Activated T-helper 2 cell treated with anti-CD3 and anti-CD28 coated beads, Interferon-gamma antibody, Interleukin-2, Interleukin-4, amounts not matched to agents 10 μg/mL and 5 μg/mL and 100 μg/mL, durations not matched to agents 14 hours and 24 hours and 36 hours (primary cell): ENCODE results near the gene HMCN1. TPM values are rescaled to one million over a fixed set of nuclear protein-coding genes. Genes with fewer than 3 reads are reported as not detected.

Experiments
- DNase-seq: peaks from one replicate; pipeline ENCODE4 v3.0.0; 2021; ENCODE audit warnings: low spot score
- H3K27ac Mint-ChIP-seq: one replicate; pipeline ENCODE4 v1.8.0; 2021; ENCODE audit warnings: mixed read lengths
- H3K27me3 Mint-ChIP-seq: one replicate; pipeline ENCODE4 v1.8.0; 2021; ENCODE audit warnings: low read depth, mixed read lengths
- H3K36me3 Mint-ChIP-seq: one replicate; pipeline ENCODE4 v1.8.0; 2021; ENCODE audit warnings: low read depth, mixed read lengths
- H3K4me1 Mint-ChIP-seq: one replicate; pipeline ENCODE4 v1.8.0; 2021; ENCODE audit warnings: low read depth, mixed read lengths
- H3K4me3 Mint-ChIP-seq: one replicate; pipeline ENCODE4 v1.8.0; 2021; ENCODE audit warnings: low read depth, mild to moderate bottlenecking, moderate library complexity, mixed read lengths
- H3K9me3 Mint-ChIP-seq: one replicate; pipeline ENCODE4 v1.8.0; 2021; ENCODE audit warnings: mixed read lengths
- intact Hi-C: fragments of 100-400 bp; cut with micrococcal nuclease; formaldehyde crosslinking; loops from one replicate; pipeline ENCODE4 v1.15.1; 2023
- total RNA-seq: library from RNA; stranded (reverse); gene quantifications from 2 replicates; pipeline ENCODE4 v1.2.3, GENCODE V29; 2022

HMCN1 gene
- total RNA-seq, 1 donor from 2014 or later: 0.18 TPM

DNA sequence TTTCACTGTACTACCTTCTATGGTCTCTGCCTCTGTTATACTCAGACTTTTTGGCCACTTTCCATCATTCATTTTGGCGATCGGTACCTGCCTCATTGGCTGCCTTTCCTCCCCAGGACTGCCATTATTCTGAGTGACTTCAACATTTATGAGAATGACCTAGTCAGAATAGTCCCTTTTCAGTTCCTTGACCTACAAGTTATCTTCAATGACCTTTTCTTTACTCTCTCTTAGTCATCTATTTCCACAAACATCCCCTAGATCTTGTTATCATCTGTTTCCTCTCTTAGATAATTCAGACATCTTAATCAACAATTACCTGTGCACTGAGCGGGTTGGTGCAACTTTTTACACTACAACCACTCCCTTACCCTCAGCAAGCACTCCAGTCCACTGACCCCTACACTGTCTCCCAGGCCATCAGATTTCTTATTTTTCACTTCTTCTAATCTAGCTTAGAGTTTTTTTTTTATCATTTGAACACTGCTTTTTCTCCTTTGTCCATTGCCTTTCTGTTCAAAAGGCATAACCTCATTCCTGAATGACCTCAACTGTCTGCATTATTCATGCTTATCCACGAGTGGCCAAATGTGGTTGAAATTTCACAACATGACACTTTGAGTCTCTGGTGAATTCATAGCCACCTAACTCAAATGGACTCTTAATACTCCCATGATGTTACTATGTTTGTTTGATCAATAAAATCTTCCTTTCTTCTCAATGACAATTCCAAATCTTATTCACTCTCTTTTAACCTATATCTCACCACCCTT, 112.7 kb downstream of the HMCN1 start:
- no peak for DNase-seq
- no peaks in the 10 kb centered on the region for H3K27me3 Mint-ChIP-seq
- no peaks in the 10 kb centered on the region for H3K4me1 Mint-ChIP-seq
- H3K9me3 Mint-ChIP-seq: no peaks in the 10 kb centered on the region
- no peak overlapping the region for H3K27ac Mint-ChIP-seq
- no peaks in the 10 kb centered on the region for H3K36me3 Mint-ChIP-seq
- H3K4me3 Mint-ChIP-seq: no peak overlapping the region
- intact Hi-C loops: no loop called here

DNA sequence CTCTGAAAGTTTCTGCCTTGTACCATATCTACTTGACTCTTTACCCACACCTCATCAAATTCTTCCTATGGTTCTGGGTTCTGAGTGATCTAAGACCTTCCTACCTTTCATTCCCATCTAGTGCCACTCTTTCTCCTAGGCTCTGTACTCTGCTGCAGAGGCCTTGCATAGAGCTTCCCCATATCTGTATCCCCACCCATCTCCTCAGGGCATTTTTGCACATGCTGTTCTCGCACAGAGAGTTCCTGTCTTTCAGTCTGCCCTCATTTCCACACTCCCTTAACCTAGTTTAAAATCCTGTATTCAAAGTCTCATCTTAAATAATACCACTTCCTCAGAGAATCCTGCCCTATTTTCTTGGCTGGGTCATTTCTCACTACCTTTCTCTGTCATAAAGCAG, 114.8 kb downstream of the HMCN1 start:
- H3K4me3 Mint-ChIP-seq: no peak overlapping the region

DNA sequence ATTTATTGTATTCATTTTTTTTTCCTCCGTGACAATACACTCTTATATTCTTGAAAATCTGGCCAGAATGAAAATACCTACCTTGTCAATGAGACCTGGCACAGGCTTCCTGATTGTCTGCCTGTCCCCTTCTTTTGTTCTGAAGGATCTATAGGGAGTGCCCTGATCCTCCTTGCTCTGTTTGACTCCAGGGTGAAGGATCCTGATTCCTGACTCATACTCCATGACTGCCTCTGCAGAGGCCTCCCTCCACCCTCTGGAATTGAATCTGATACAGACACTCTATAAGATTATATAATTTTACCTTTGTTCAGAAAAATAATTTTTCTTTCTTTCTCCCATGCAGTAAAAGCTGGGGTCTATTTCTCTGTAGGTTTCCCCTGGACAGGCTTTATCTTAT, 116.2 kb downstream of the HMCN1 start:
- no peak for DNase-seq
- no peaks in the 10 kb centered on the region for H3K9me3 Mint-ChIP-seq
- intact Hi-C loops: no loop called here
- no peak overlapping the region for H3K4me3 Mint-ChIP-seq
- H3K27me3 Mint-ChIP-seq: no peaks in the 10 kb centered on the region
- H3K4me1 Mint-ChIP-seq: no peaks in the 10 kb centered on the region
- H3K36me3 Mint-ChIP-seq: no peaks in the 10 kb centered on the region
- no peak overlapping the region for H3K27ac Mint-ChIP-seq

More for the DNA sequence above, 114.8 kb downstream of the HMCN1 start:
- Mint-ChIP-seq H3K27me3 (no peaks in the 10 kb centered on the region), H3K4me1 (no peaks in the 10 kb centered on the region), H3K9me3 (no peaks in the 10 kb centered on the region), H3K36me3 (no peaks in the 10 kb centered on the region), H3K27ac (no peak overlapping the region)
- intact Hi-C loops: no loop called here
- DNase-seq: no peak

DNA sequence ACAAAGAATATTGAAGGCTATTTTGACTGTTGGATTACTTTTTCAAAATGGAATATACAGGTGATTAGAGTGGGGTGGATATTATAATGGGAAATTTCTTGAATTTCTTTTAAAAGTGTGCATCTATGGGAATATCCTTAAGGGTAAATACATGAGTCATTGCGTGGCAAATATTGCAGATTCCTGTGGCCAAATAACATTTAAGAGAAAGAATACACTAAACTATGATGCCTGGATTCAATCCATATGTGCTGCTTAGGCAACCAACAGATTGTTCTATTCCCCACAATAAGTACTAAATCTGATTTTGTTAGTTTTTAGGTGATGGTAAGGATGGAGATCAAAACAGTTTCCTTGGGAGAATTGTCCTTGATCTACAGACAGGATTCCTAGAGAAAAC, 119.5 kb downstream of the HMCN1 start:
- Mint-ChIP-seq H3K4me3 (no peak overlapping the region), H3K27ac (no peak overlapping the region), H3K27me3 (no peaks in the 10 kb centered on the region), H3K4me1 (no peaks in the 10 kb centered on the region), H3K9me3 (no peaks in the 10 kb centered on the region), H3K36me3 (no peaks in the 10 kb centered on the region)
- no peak for DNase-seq
- intact Hi-C loops: no loop called here

DNA sequence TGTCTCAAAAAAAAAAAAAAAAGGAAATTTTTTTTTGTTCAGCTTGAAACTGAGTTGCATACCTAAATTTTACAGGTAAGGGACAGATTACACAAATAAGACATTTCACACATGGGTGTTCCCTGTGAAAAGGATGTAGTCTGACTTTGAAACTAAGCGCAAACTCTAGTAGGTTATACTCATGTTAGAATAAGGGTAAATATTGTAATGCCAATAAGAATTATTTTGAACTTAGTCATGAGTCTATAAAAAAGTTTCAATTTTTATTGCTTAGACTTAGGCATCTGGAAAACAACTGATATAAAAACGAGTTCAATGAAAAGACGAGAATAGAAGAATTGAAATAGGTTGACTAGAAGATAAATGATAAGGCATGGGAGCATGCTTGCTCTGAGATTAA, 122.3 kb downstream of the HMCN1 start:
- Mint-ChIP-seq H3K4me3 (no peak overlapping the region), H3K36me3 (no peaks in the 10 kb centered on the region), H3K9me3 (no peaks in the 10 kb centered on the region), H3K27me3 (no peaks in the 10 kb centered on the region), H3K4me1 (no peaks in the 10 kb centered on the region), H3K27ac (no peak overlapping the region)
- intact Hi-C loops: no loop called here
- no peak for DNase-seq

DNA sequence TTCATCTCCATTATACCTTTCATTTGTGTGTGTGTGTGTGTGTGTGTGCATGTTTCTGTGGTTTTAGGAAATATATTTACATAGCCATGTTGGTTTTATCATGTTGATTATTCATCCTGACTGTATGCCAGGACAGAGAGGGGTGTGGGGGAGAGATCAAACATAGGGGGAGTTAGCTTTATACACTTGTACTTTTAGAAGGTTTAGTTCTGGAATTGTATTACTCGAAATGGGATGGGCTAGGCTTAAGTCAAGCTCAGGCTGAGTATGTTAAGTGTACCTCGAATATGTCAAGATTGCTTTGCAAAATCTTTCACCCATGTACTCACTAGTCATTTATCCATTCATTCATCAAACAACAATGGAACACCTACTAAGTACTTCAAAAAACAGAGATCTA, 123.3 kb downstream of the HMCN1 start:
- no peaks in the 10 kb centered on the region for H3K4me1 Mint-ChIP-seq
- H3K36me3 Mint-ChIP-seq: no peaks in the 10 kb centered on the region
- no peak overlapping the region for H3K27ac Mint-ChIP-seq
- no peaks in the 10 kb centered on the region for H3K27me3 Mint-ChIP-seq
- intact Hi-C loops: no loop called here
- no peak for DNase-seq
- no peaks in the 10 kb centered on the region for H3K9me3 Mint-ChIP-seq
- H3K4me3 Mint-ChIP-seq: no peak overlapping the region

DNA sequence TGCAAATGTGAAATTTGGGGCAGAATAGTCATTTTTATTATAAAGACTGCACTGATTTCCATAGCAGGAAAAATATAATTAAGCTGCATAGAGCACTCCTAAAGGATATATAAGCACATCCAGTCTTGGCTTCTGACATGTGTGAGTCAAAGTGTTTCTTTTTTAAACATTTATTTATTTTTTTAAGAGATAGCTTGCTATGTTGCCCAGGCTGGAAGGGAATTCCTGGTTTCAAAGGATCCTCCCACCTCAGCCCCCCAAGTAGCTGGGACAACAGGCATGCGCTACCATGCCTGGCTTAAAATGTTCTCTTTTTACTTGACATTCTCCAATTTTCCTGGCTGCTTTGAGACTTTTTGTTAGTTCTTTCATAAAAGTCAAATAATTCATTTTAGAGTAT, 126.1 kb downstream of the HMCN1 start:
- DNase-seq: no peak
- no peaks in the 10 kb centered on the region for H3K36me3 Mint-ChIP-seq
- no peak overlapping the region for H3K4me3 Mint-ChIP-seq
- H3K4me1 Mint-ChIP-seq: no peaks in the 10 kb centered on the region
- intact Hi-C loops: no loop called here
- H3K9me3 Mint-ChIP-seq: no peaks in the 10 kb centered on the region
- H3K27ac Mint-ChIP-seq: no peak overlapping the region
- no peaks in the 10 kb centered on the region for H3K27me3 Mint-ChIP-seq

DNA sequence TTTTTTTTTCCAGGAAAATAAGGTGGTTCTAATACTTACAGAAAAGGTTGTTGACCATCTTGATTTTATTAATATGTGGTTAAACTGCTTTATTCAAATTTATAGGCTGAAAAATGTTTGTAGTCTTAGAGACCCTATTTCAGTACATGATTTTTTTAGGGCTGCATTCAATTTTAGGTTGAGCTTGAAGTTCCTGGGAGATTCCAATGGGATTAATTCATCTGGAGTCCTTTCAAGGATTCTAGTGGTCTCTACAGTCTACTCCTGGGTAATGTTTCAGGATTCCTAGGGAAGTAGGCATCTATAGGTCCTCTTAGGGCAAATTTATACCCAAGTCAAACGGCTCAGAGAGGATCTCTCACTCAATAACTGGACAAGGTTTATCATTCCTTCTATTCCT, 126.7 kb downstream of the HMCN1 start:
- Mint-ChIP-seq H3K9me3 (no peaks in the 10 kb centered on the region), H3K4me3 (no peak overlapping the region), H3K27ac (no peak overlapping the region), H3K36me3 (no peaks in the 10 kb centered on the region), H3K4me1 (no peaks in the 10 kb centered on the region), H3K27me3 (no peaks in the 10 kb centered on the region)
- DNase-seq: no peak
- intact Hi-C loops: no loop called here

DNA sequence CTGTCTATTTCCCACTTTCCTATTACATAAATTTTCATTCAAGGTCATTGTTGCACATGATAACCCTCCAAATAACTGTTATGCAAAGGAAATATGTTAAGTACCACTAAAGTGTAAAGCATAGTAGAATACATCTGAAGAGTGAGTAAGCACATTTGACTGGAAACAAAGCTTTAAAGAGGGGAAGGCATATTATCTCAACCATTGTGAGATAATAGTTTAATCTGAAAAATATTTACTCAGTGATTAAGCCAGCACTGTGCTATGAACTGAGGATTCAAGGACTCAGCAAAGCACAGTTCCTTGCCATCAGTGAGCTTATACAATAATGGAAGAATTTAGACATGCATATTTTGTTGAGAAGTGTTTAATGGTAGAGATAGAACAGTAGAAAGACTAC, 127.4 kb downstream of the HMCN1 start:
- no peaks in the 10 kb centered on the region for H3K4me1 Mint-ChIP-seq
- no peak overlapping the region for H3K4me3 Mint-ChIP-seq
- H3K27me3 Mint-ChIP-seq: no peaks in the 10 kb centered on the region
- no peaks in the 10 kb centered on the region for H3K36me3 Mint-ChIP-seq
- intact Hi-C loops: no loop called here
- no peaks in the 10 kb centered on the region for H3K9me3 Mint-ChIP-seq
- DNase-seq: no peak
- no peak overlapping the region for H3K27ac Mint-ChIP-seq

DNA sequence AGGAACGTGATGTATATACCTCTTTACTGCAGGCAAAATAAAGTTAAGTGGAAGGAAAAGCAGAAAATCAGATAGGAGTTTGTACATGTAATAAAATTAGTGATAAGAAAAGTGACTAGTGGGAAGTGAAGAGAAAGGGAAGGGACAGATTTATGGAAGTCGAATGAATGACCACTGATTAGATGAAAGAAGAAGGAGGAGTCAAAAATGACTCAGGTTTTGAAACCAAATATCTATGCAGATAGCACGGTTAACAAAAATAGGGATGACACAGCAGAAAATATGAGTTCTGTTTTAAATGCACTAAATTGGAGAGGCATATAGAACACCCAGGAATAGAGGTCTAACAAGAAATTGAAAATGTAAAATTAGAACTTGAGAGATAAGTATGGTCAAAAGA, 128.0 kb downstream of the HMCN1 start:
- no peak overlapping the region for H3K4me3 Mint-ChIP-seq
- no peaks in the 10 kb centered on the region for H3K4me1 Mint-ChIP-seq
- no peak for DNase-seq
- no peaks in the 10 kb centered on the region for H3K27me3 Mint-ChIP-seq
- no peaks in the 10 kb centered on the region for H3K9me3 Mint-ChIP-seq
- no peak overlapping the region for H3K27ac Mint-ChIP-seq
- no peaks in the 10 kb centered on the region for H3K36me3 Mint-ChIP-seq
- intact Hi-C loops: no loop called here

DNA sequence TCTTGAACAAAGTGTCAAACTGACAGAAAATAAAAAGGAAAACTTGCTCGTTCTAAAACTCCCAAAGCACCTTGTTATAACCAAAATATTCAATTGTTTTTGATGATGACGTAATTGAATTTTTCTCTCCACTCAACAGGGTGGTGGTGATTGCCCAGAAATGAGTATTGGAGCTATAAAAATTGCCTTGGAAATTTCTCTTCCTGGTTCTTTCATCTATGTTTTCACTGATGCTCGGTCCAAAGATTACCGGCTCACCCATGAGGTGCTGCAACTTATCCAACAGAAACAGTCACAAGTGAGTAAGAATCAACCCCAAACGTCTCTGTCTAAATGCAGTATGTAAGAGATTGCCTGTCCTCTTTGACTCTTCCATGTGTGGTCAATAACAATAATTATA, 130.1 kb downstream of the HMCN1 start:
- H3K9me3 Mint-ChIP-seq: no peaks in the 10 kb centered on the region
- no peaks in the 10 kb centered on the region for H3K4me1 Mint-ChIP-seq
- no peaks in the 10 kb centered on the region for H3K27me3 Mint-ChIP-seq
- no peaks in the 10 kb centered on the region for H3K36me3 Mint-ChIP-seq
- DNase-seq: no peak
- H3K4me3 Mint-ChIP-seq: no peak overlapping the region
- intact Hi-C loops: no loop called here
- no peak overlapping the region for H3K27ac Mint-ChIP-seq

DNA sequence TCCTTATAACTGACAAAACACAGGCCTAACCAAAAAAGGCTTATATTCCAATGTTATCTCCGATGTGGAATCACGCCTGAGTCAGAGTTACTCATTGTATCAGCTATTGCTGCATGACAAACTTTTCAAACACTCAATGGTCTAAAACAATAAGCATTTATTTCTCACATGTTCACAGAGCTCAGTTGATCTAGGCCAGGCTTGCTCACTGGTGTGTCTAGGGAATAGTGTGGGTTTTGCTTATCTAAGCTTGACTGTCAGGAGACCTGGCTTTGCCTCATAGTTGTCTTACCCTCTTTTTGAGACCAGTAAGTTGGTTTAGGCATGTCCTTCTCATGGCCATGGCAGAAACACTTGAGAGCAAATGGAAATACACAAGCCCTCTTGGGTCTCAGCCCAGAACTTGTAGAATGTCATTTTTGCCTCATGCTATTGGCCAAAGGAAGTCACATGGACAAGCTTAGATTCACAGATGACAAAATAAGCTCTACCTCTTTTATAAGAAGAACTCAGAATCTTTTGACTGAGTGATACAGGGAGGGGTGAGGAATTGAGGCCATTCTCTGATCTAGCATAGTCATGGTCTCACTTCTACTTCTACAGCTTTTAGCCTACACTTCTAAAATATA, 130.8 kb downstream of the HMCN1 start:
- H3K4me3 Mint-ChIP-seq: no peak overlapping the region
- no peak overlapping the region for H3K27ac Mint-ChIP-seq
- H3K9me3 Mint-ChIP-seq: no peaks in the 10 kb centered on the region
- intact Hi-C loops: no loop called here
- H3K4me1 Mint-ChIP-seq: no peaks in the 10 kb centered on the region
- H3K27me3 Mint-ChIP-seq: no peaks in the 10 kb centered on the region
- no peak for DNase-seq
- H3K36me3 Mint-ChIP-seq: no peaks in the 10 kb centered on the region

DNA sequence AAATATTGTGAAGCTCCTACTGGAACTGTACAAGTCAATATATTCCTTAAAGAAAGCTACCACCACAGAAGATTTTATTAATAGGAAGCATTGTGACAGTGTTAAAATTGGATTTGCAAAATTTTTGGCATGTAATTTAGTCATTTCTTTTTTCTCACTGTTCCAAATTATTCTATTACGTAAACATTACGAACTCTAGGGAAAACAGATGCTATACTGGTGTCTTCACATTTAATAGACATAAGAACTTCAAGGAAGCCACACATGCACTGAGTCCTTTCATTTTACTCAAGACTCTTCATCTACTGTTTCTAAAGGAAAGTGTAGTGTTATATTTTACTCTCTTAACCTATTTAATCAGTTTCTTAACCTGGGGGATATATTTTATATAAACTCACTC, 135.4 kb downstream of the HMCN1 start:
- intact Hi-C loops: no loop called here
- Mint-ChIP-seq H3K27ac (no peak overlapping the region), H3K36me3 (no peaks in the 10 kb centered on the region), H3K9me3 (no peaks in the 10 kb centered on the region), H3K4me3 (no peak overlapping the region), H3K27me3 (no peaks in the 10 kb centered on the region), H3K4me1 (no peaks in the 10 kb centered on the region)
- DNase-seq: no peak
